GM18502 (cell line): ENCODE data around the gene PGM2.
"Not testable (repeated sequence)": the region's sequence is repeated elsewhere in the genome, so short reads cannot be mapped to it uniquely, and the experiment has no call there.

Experiments used
- ATAC-seq: cut with Tn5 transposase; IDR thresholded peaks from one replicate; pipeline ENCODE4 v1.9.1; 2021; ENCODE audit warnings: mild to moderate bottlenecking; ENCODE audit not compliant: unreplicated experiment, poor library complexity

The PGM2 gene

GRCh38 chr4:37826295-37827029 lies at the start of gene PGM2:
PGM2 (plus strand) TSS chr4:37826686; CDS start chr4:37826733, 47 bp downstream.
- peak; percentile 97 for ATAC-seq

- no peak for ATAC-seq
These were observed 46.6 kb upstream of the PGM2 start for GRCh38 chr4:37779896-37780295.

- ATAC-seq, result peak; percentile 64
These were observed 45.9 kb upstream of the PGM2 start for GRCh38 chr4:37780444-37781130.

GRCh38 chr4:37781131-37781455 lies 45.4 kb upstream of the PGM2 start:
- no peak for ATAC-seq

- ATAC-seq, result not testable (repeated sequence)
These were observed 40.2 kb upstream of the PGM2 start for GRCh38 chr4:37786267-37786666.

GRCh38 chr4:37787883-37788460 lies 38.5 kb upstream of the PGM2 start:
- ATAC-seq, result not testable (repeated sequence)

GRCh38 chr4:37788819-37789218 lies 37.7 kb upstream of the PGM2 start:
- no peak for ATAC-seq

- ATAC-seq, result no peak
These were observed 34.2 kb upstream of the PGM2 start for GRCh38 chr4:37792241-37792640.

- ATAC-seq, result no peak
These were observed 32.9 kb upstream of the PGM2 start for GRCh38 chr4:37793562-37793961.

GRCh38 chr4:37794056-37794455 lies 32.4 kb upstream of the PGM2 start:
- no peak for ATAC-seq

GRCh38 chr4:37795581-37796195 lies 30.8 kb upstream of the PGM2 start:
- ATAC-seq, result no peak

- ATAC-seq, result no peak
These were observed 29.1 kb upstream of the PGM2 start for GRCh38 chr4:37797374-37797773.

- no peak for ATAC-seq
These were observed 28.6 kb upstream of the PGM2 start for GRCh38 chr4:37797923-37798322.

GRCh38 chr4:37798616-37799015 lies 27.9 kb upstream of the PGM2 start:
- no peak for ATAC-seq

GRCh38 chr4:37799941-37800554 lies 26.4 kb upstream of the PGM2 start:
- no peak for ATAC-seq

GRCh38 chr4:37802068-37802666 lies 24.3 kb upstream of the PGM2 start:
- no peak for ATAC-seq

- ATAC-seq, result no peak
These were observed 23.0 kb upstream of the PGM2 start for GRCh38 chr4:37803348-37803973.

- no peak for ATAC-seq
These were observed 21.4 kb upstream of the PGM2 start for GRCh38 chr4:37805091-37805490.

GRCh38 chr4:37812713-37813112 lies 13.8 kb upstream of the PGM2 start:
- ATAC-seq, result no peak

- no peak for ATAC-seq
These were observed 10.9 kb upstream of the PGM2 start for GRCh38 chr4:37815591-37815990.
